CD14-positive monocyte (primary cell): ENCODE data around the gene HSH2D. TPM values are rescaled to one million over a fixed set of nuclear protein-coding genes. Genes with fewer than 3 reads are reported as not detected.

Experiments
- DNase-seq, 3 donors: peaks; one replicate each; pipeline ENCODE4 v3.0.0-alpha.2; 2011 to 2022
- H2AFZ ChIP-seq: 2 replicates; pipeline ENCODE4 v1.6.0; 2012; ENCODE audit warnings: mild to moderate bottlenecking, low read depth, low read length, inconsistent platforms; ENCODE audit not compliant: insufficient read depth, poor library complexity, severe bottlenecking
- H3K27ac ChIP-seq, 2 donors: 1 replicate in 1 of 2; 2 replicates in 1 of 2; pipeline ENCODE4 v1.5.1; 2012 to 2013; ENCODE audit warnings: low read length in 2 of 2, control low read depth in 1 of 2, inconsistent platforms in 1 of 2, low read depth in 1 of 2, mild to moderate bottlenecking in 1 of 2
- H3K27me3 ChIP-seq, 2 donors: one replicate each; pipeline versions ENCODE4 v1.6.0 to v1.6.1; 2011 to 2013; ENCODE audit warnings: low read length in 2 of 2; ENCODE audit not compliant: control insufficient read depth in 2 of 2, insufficient read depth in 2 of 2
- H3K36me3 ChIP-seq, 2 donors: replicated peaks in 1 of 2; 1 replicate in 1 of 2; 2 replicates in 1 of 2; pipeline versions ENCODE4 v1.5.1 to v1.6.1; 2012 to 2013; ENCODE audit warnings: low read length in 2 of 2, control low read depth in 1 of 2, inconsistent platforms in 1 of 2, mild to moderate bottlenecking in 1 of 2; ENCODE audit not compliant: insufficient read depth in 2 of 2, control insufficient read depth in 1 of 2
- H3K4me1 ChIP-seq, 2 donors: 1 replicate in 1 of 2; 2 replicates in 1 of 2; pipeline versions ENCODE4 v1.5.1 to v1.6.1; 2012 to 2013; ENCODE audit warnings: low read length in 2 of 2, control low read depth in 1 of 2, inconsistent platforms in 1 of 2, mild to moderate bottlenecking in 1 of 2, moderate library complexity in 1 of 2; ENCODE audit not compliant: insufficient read depth in 2 of 2, control insufficient read depth in 1 of 2
- H3K4me2 ChIP-seq: replicated peaks from 2 replicates; pipeline ENCODE3; 2012; ENCODE audit warnings: low read length, moderate library complexity, mild to moderate bottlenecking; ENCODE audit not compliant: poor library complexity, severe bottlenecking; ENCODE audit errors: extremely low read depth
- H3K4me3 ChIP-seq, 3 experiments: fragments of 200-600 bp in 1 of 3; sonication (generic) in 1 of 3; replicated peaks in 1 of 3; 1 replicate in 2 of 3; 2 replicates in 1 of 3; pipeline ENCODE4 v1.5.1; 2011 to 2013; ENCODE audit warnings: low read length in 3 of 3, mild to moderate bottlenecking in 3 of 3, control low read depth in 2 of 3, low read depth in 2 of 3, inconsistent platforms in 1 of 3, moderate library complexity in 1 of 3
- H3K79me2 ChIP-seq: 2 replicates; pipeline ENCODE4 v1.6.0; 2012; ENCODE audit warnings: mild to moderate bottlenecking, control low read depth, inconsistent platforms, low read length, moderate library complexity; ENCODE audit not compliant: insufficient read depth
- H3K9ac ChIP-seq: 2 replicates; pipeline ENCODE4 v1.6.0; 2017; ENCODE audit warnings: low read length, mild to moderate bottlenecking; ENCODE audit not compliant: insufficient read depth, poor library complexity, severe bottlenecking
- H3K9me3 ChIP-seq, 2 donors: replicated peaks in 1 of 2; 1 replicate in 1 of 2; 2 replicates in 1 of 2; pipeline versions ENCODE4 v1.5.1 to v1.6.1; 2012 to 2013; ENCODE audit warnings: low read length in 2 of 2, control low read depth in 1 of 2; ENCODE audit not compliant: control insufficient read depth in 1 of 2, insufficient read depth in 1 of 2
- H4K20me1 ChIP-seq: 2 replicates; pipeline ENCODE4 v1.6.0; 2012; ENCODE audit warnings: mild to moderate bottlenecking, low read length, control low read depth, moderate library complexity; ENCODE audit not compliant: insufficient read depth
- H3K27ac Mint-ChIP-seq, 7 donors: one replicate each; pipeline ENCODE4 v1.8.0; 2020; ENCODE audit warnings: mild to moderate bottlenecking in 7 of 7, mixed read lengths in 7 of 7, moderate library complexity in 6 of 7, inconsistent platforms in 2 of 7
- H3K27me3 Mint-ChIP-seq, 3 donors: one replicate each; pipeline ENCODE4 v1.8.0; 2021 to 2022; ENCODE audit warnings: low read depth in 3 of 3, mild to moderate bottlenecking in 3 of 3, mixed read lengths in 3 of 3, moderate library complexity in 3 of 3, inconsistent platforms in 1 of 3
- H3K36me3 Mint-ChIP-seq, 2 donors: one replicate each; pipeline ENCODE4 v1.8.0; 2020; ENCODE audit warnings: mixed read lengths in 2 of 2, inconsistent platforms in 1 of 2, mild to moderate bottlenecking in 1 of 2
- H3K4me1 Mint-ChIP-seq: one replicate; pipeline ENCODE4 v1.8.0; 2020; ENCODE audit warnings: mild to moderate bottlenecking, mixed read lengths
- H3K4me3 Mint-ChIP-seq, 2 donors: one replicate each; pipeline ENCODE4 v1.8.0; 2020; ENCODE audit warnings: mild to moderate bottlenecking in 2 of 2, mixed read lengths in 2 of 2, moderate library complexity in 1 of 2
- H3K9me3 Mint-ChIP-seq, 7 donors: one replicate each; pipeline ENCODE4 v1.8.0; 2020 to 2022; ENCODE audit warnings: mixed read lengths in 7 of 7, mild to moderate bottlenecking in 6 of 7, moderate library complexity in 6 of 7, inconsistent platforms in 2 of 7
- CTCF ChIP-seq: fragments of 200-600 bp; IDR thresholded peaks from one replicate; pipeline ENCODE4 v1.8.0; 2022; ENCODE audit warnings: antibody characterized with exemption, mild to moderate bottlenecking
- WGBS: methylation state at CpG from one replicate; pipeline ENCODE4 v1.1.5; 2013; ENCODE audit warnings: missing lambda C conversion rate; ENCODE audit not compliant: insufficient coverage; 5-methylcytosine and 5-hydroxymethylcytosine counted together
- intact Hi-C, 2 donors: fragments of 100-400 bp; cut with micrococcal nuclease; formaldehyde crosslinking; loops; one replicate each; pipeline versions ENCODE4 v1.15.0 to v1.15.1; 2023
- polyA plus RNA-seq, 3 donors: library from polyadenylated mRNA; depleted of rRNA in 1 of 3; unstranded in 2 of 3; stranded (reverse) in 1 of 3; fragments of 300-500 nt in 2 of 3; fragments of >200 nt in 1 of 3; fragmentation: Illumina TruSeq in 2 of 3; gene quantifications; 1 replicate in 2 of 3; 2 replicates in 1 of 3; pipeline ENCODE4 v1.2.3, GENCODE V29; 2012 to 2021

The HSH2D gene
- polyA plus RNA-seq, 3 donors = 13.8 to 106 (median 16.7) TPM

- Histone ChIP-seq H3K4me1 (peaks cover 16 to 43% of the 10 kb centered on the region in 2 donors), H3K9me3 (peaks cover 0 to 6% of the 10 kb centered on the region in 2 donors), H3K36me3 (no peaks in the 10 kb centered on the region), H2AFZ (no peak overlapping the region), H3K79me2 (no peaks in the 10 kb centered on the region), H3K4me2 (no peak overlapping the region), H3K4me3 (no peak overlapping the region), H3K27ac (no peak overlapping the region), H3K9ac (no peak overlapping the region), H3K27me3 (no peaks in the 10 kb centered on the region), H4K20me1 (no peaks in the 10 kb centered on the region)
- TF ChIP-seq CTCF = no peak
- Mint-ChIP-seq H3K27ac (no peak overlapping the region), H3K27me3 (peaks cover 0 to 1% (median 0%) of the 10 kb centered on the region in 3 donors), H3K9me3 (peaks cover 0 to 9% (median 6%) of the 10 kb centered on the region in 7 donors), H3K36me3 (no peaks in the 10 kb centered on the region), H3K4me3 (no peak overlapping the region), H3K4me1 (peaks cover 31% of the 10 kb centered on the region)
- no peak for DNase-seq
- intact Hi-C loops = no loop called here
- 96% methylated on average over 12 of the region's 13 CpGs for WGBS
Observed at GRCh38 chr19:16164222-16164890, 20.9 kb downstream of the HSH2D start.

GRCh38 chr19:16166417-16166816, 22.9 kb downstream of the HSH2D start:
- peaks cover 0 to 7% (median 6%) of the 10 kb centered on the region in 7 donors for H3K9me3 Mint-ChIP-seq
- no peaks in the 10 kb centered on the region for H3K36me3 Mint-ChIP-seq
- H3K9ac ChIP-seq = no peak overlapping the region
- no peak overlapping the region for H3K4me3 Mint-ChIP-seq
- peaks cover 0 to 1% (median 0%) of the 10 kb centered on the region in 3 donors for H3K27me3 Mint-ChIP-seq
- H3K4me1 ChIP-seq = peaks cover 15 to 26% of the 10 kb centered on the region in 2 donors
- H4K20me1 ChIP-seq = no peaks in the 10 kb centered on the region
- H2AFZ ChIP-seq = no peak overlapping the region
- TF ChIP-seq CTCF = no peak
- no peak overlapping the region for H3K4me2 ChIP-seq
- no peak for DNase-seq
- no peak overlapping the region for H3K27ac Mint-ChIP-seq
- no peaks in the 10 kb centered on the region for H3K36me3 ChIP-seq
- H3K4me3 ChIP-seq = no peak overlapping the region
- no peak overlapping the region for H3K27ac ChIP-seq
- intact Hi-C loops = no loop called here
- peaks cover 19% of the 10 kb centered on the region for H3K4me1 Mint-ChIP-seq
- no peaks in the 10 kb centered on the region for H3K79me2 ChIP-seq
- no peaks in the 10 kb centered on the region for H3K27me3 ChIP-seq
- H3K9me3 ChIP-seq = peaks cover 0 to 6% of the 10 kb centered on the region in 2 donors
- WGBS = no CpG with 5 or more reads among the region's 1 CpG
